GM12873 (cell line): ENCODE data around the gene S1PR5.

Experiments used
- CTCF ChIP-seq: IDR thresholded peaks from 2 replicates; pipeline ENCODE4 v1.5.1; 2012; ENCODE audit warnings: low read depth, mild to moderate bottlenecking, moderate library complexity, low read length, control low read depth; ENCODE audit not compliant: insufficient read depth; ENCODE audit errors: missing control alignments

S1PR5 gene

DNA sequence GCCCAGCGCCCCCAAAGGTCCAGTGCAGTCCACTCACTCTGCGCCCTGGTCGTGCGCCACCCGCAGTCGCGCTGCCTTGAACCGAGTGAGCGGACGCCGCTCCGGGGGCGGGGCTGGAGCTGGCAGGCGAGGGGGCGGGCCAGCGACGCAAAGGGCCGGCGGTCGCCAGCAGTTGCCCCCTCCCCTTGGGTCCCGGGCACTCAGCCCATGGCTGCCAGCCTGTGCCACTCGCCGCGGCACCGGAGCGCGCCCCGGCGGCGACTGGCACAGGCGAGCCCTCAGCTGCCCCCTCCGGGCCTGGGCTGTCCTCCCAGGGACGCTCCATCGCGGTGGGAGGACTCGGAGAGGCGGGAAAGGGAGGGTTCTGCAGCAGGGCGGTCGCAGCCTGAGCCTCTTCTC, at the start of gene S1PR5:
TSS of gene S1PR5 (minus strand) at position 87 of the 399 bp plus-strand sequence. CDS start 2,436 bp downstream, outside the sequence.
- TF ChIP-seq CTCF: no peak

DNA sequence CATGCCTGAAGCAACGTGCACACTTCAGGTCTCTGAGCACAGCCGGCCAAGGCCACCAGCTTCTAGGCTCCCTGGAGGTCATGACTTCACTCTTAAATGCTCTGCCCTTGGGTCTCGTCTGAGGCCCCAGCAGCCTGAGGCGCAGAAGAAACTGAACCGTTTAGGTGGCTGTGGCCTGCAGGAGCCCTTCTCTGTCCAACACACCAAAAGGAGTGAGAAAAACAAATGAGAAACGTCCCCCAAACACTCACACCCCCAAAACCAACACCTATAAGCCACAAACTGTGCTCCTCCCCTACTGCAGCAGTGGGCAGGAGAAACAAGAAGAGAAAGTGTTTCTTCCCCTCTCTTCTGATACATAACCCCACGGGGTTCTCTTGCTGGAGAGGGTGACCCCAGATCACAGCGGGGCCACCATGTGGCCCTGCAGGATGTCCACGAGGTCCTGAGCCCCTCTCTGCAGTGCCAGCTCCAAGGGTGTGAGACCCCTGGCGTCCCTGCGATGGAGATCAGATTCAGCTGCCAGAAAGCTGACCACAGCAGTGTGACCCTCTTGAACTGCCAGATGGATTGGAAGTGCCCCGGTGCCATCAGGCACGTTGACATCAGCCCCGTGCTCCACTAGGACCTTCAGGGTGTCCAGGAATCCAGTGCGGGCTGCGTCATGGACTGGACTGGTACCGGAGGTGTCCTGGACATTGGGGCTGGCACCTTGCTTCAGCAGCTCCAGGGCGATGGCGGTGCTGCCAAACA, 49.6 kb upstream of the S1PR5 start:
- TF ChIP-seq CTCF: no peak

- TF ChIP-seq CTCF: no peak
Measured at GRCh38 chr19:10566408-10566657, 49.1 kb upstream of the S1PR5 start.

DNA sequence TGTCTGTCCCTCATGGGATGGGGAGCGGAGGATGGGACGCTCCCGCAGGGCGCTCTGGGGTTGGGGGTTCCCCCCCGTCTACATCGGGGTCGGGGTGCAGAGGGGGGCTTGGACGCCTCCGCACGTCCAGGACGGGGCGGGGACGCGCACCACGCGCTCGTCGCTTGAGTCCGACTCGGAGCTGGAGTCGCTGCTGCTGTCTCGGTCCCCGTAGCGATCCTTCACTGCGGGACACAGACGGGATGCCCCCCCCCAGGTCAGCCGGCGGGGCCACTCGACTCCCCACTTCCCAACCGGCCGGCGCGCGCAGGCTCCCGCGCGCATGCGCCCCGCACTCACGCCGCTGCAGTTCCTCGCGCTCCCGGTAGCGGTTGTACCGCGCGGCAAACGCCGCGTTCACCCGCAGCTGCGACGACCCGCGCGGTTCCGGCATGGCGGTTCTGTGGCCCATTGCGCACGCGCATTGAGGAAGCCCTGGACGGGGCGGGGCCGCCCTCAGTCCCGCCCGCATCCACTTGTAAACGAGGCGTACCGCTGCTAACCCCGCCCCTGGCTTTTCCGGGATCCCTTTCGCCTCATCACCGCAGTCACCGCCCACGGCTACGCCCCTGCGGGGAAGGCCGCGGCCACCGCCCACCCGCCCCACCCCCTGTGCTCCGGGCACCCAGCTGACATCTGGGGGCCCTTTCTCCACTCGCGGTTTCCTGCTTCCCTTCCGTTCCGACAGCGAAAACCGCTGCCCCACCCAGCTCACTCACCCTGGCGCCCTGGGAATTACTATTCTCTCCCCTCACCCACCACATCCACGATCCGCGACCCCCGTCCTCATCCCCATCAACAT, 48.5 kb upstream of the S1PR5 start, which contains the start of gene KRI1:
TSS of gene KRI1 (minus strand) at position 444 of the 841 bp plus-strand sequence. CDS start at position 433, 11 bp downstream.
- peak; percentile 51 for TF ChIP-seq CTCF

GRCh38 chr19:10565028-10565566, 47.9 kb upstream of the S1PR5 start:
- peak; percentile 50 for TF ChIP-seq CTCF

DNA sequence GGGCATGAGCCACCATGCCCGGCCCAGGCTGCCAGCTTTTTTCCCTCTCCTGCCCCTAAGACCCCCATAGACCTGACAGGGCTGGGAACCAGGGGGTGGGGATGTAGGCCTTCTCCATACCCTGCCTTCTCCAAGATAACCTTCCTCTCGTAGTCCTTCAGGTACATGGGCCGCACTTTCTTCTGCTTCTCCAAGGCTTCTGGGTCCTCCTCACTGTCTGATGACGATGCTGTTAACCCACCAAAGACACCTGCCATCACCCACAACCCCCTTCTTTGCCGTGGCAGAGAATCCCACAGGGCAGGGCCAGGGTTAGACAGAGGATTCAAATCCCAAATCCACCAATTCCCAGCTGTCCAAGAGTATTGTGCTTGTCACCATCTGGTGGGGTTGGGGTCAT, 45.4 kb upstream of the S1PR5 start:
- no peak for TF ChIP-seq CTCF

DNA sequence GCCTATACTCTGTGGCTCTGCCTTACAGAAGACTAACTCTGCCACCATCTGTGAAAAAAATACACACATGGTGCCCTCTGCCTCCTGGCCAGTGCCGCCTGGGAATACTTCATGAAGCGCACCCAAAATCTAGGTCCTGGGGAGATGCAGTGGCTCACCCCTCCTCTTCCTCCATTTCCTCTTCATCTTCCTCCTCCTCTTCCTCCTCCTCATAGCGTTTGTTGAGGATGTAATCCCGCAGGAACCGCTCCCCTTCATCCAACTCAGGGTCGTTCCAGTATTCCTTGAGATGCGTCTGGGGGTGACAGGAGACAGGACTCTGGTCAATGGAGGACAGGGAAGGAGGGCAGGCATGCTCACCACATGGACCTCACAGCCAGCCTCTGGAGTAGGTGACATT, 42.9 kb upstream of the S1PR5 start:
- no peak for TF ChIP-seq CTCF
